Astrocyte (in vitro differentiated cells and primary cell): Measurements from ENCODE around the gene UTP14A. TPM values are rescaled to one million over a fixed set of nuclear protein-coding genes. Genes with fewer than 3 reads are reported as not detected.

Source experiments
- DNase-seq: peaks from one replicate; pipeline ENCODE4 v3.0.0-alpha.2; 2010; ENCODE audit warnings: low read depth
- FAIRE-seq: peaks from 2 replicates; lab custom pipeline; 2011; peaks lifted over from hg19 to GRCh38; lab: Jason Lieb, UNC
- H2AFZ ChIP-seq: 2 replicates; pipeline ENCODE4 v1.6.0; 2012; ENCODE audit warnings: low read depth, low read length, inconsistent platforms
- H3K27ac ChIP-seq: 2 replicates; pipeline ENCODE4 v1.5.1; 2011; ENCODE audit warnings: low read depth, low read length, inconsistent platforms
- H3K27me3 ChIP-seq: 2 replicates; pipeline ENCODE4 v1.6.0; 2011; ENCODE audit warnings: low read length, inconsistent platforms; ENCODE audit not compliant: insufficient read depth
- H3K36me3 ChIP-seq: 2 replicates; pipeline ENCODE4 v1.5.1; 2011; ENCODE audit warnings: low read length, inconsistent platforms; ENCODE audit not compliant: insufficient read depth
- H3K4me1 ChIP-seq: 2 replicates; pipeline ENCODE4 v1.5.1; 2011; ENCODE audit warnings: low read length, inconsistent platforms; ENCODE audit not compliant: insufficient read depth
- H3K4me2 ChIP-seq: 2 replicates; pipeline ENCODE4 v1.6.0; 2012; ENCODE audit warnings: low read length, inconsistent platforms
- H3K4me3 ChIP-seq: 2 replicates; pipeline ENCODE4 v1.5.1; 2011; ENCODE audit warnings: low read depth, mild to moderate bottlenecking, low read length, inconsistent platforms; ENCODE audit not compliant: insufficient read depth
- H3K79me2 ChIP-seq: 2 replicates; pipeline ENCODE4 v1.6.0; 2012; ENCODE audit warnings: mild to moderate bottlenecking, low read length, inconsistent platforms; ENCODE audit not compliant: insufficient read depth
- H3K9ac ChIP-seq: 2 replicates; pipeline ENCODE4 v1.6.0; 2012; ENCODE audit warnings: mild to moderate bottlenecking, low read length, inconsistent platforms
- H3K9me3 ChIP-seq: 2 replicates; pipeline ENCODE4 v1.5.1; 2012; ENCODE audit warnings: low read depth, mild to moderate bottlenecking, low read length, inconsistent platforms; ENCODE audit not compliant: insufficient read depth
- H4K20me1 ChIP-seq: 2 replicates; pipeline ENCODE4 v1.6.0; 2012; ENCODE audit warnings: low read length, inconsistent platforms; ENCODE audit not compliant: insufficient read depth
- H3K27ac Mint-ChIP-seq: one replicate; pipeline ENCODE4 v1.8.0; 2021; ENCODE audit warnings: mild to moderate bottlenecking, mixed read lengths; ENCODE audit not compliant: unreplicated experiment
- H3K27me3 Mint-ChIP-seq: one replicate; pipeline ENCODE4 v1.8.0; 2021; ENCODE audit warnings: low read depth, mixed read lengths; ENCODE audit not compliant: unreplicated experiment
- H3K36me3 Mint-ChIP-seq: one replicate; pipeline ENCODE4 v1.8.0; 2021; ENCODE audit warnings: low read depth, mixed read lengths; ENCODE audit not compliant: unreplicated experiment
- H3K4me1 Mint-ChIP-seq: one replicate; pipeline ENCODE4 v1.8.0; 2021; ENCODE audit warnings: low read depth, mixed read lengths; ENCODE audit not compliant: unreplicated experiment
- H3K4me3 Mint-ChIP-seq: one replicate; pipeline ENCODE4 v1.8.0; 2021; ENCODE audit warnings: mild to moderate bottlenecking, moderate library complexity, mixed read lengths; ENCODE audit not compliant: unreplicated experiment
- H3K9me3 Mint-ChIP-seq: one replicate; pipeline ENCODE4 v1.8.0; 2021; ENCODE audit warnings: mild to moderate bottlenecking, mixed read lengths; ENCODE audit not compliant: unreplicated experiment
- CTCF ChIP-seq: IDR thresholded peaks from 2 replicates; pipeline ENCODE4 v1.5.1; 2011; ENCODE audit warnings: low read depth, mild to moderate bottlenecking, inconsistent platforms, low read length, moderate library complexity; ENCODE audit not compliant: insufficient read depth
- EZH2 ChIP-seq: IDR thresholded peaks from 2 replicates; pipeline ENCODE4 v1.6.1; 2012; ENCODE audit warnings: mild to moderate bottlenecking, low read length, inconsistent platforms; ENCODE audit not compliant: insufficient read depth
- total RNA-seq: library from RNA; stranded (reverse); gene quantifications from 2 replicates; pipeline ENCODE4 v1.2.1, GENCODE V29; 2021

The UTP14A gene
- total RNA-seq, 1 donor from 2014 or later = 22.2 TPM

DNA sequence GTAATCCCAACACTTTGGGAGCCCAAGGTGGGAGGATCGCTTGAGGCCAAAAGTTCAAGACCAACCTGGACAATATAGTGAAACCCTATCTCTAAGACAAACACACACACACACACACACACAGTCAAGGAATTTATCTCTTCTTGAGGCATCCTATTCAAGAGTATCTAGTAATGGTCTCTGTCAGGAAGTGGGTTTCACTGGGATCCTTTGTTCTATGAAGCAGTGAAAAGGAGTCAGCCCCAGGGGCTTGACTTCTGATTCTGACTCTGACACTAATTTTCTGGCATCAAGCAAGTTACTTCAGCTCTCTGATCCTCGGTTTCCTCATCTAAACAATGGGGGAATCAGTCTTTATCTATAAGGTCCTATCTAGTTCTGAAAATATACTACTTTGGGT, 34.8 kb downstream of the UTP14A start:
- Histone ChIP-seq H3K27ac (no peak overlapping the region), H3K4me2 (no peak overlapping the region), H3K79me2 (no peaks in the 10 kb centered on the region), H3K27me3 (peaks cover 14% of the 10 kb centered on the region), H3K9ac (no peak overlapping the region), H4K20me1 (no peaks in the 10 kb centered on the region), H3K36me3 (no peaks in the 10 kb centered on the region), H3K4me3 (no peak overlapping the region), H3K4me1 (no peaks in the 10 kb centered on the region), H3K9me3 (no peaks in the 10 kb centered on the region), H2AFZ (no peak overlapping the region)
- DNase-seq (no peak), FAIRE-seq (no peak)
- H3K27ac Mint-ChIP-seq = no peak overlapping the region
- H3K4me3 Mint-ChIP-seq = no peak overlapping the region
- H3K4me1 Mint-ChIP-seq = peaks cover 3% of the 10 kb centered on the region
- no peaks in the 10 kb centered on the region for H3K9me3 Mint-ChIP-seq
- no peaks in the 10 kb centered on the region for H3K36me3 Mint-ChIP-seq
- TF ChIP-seq EZH2 (no peak), CTCF (no peak)
- H3K27me3 Mint-ChIP-seq = peaks cover 23% of the 10 kb centered on the region

DNA sequence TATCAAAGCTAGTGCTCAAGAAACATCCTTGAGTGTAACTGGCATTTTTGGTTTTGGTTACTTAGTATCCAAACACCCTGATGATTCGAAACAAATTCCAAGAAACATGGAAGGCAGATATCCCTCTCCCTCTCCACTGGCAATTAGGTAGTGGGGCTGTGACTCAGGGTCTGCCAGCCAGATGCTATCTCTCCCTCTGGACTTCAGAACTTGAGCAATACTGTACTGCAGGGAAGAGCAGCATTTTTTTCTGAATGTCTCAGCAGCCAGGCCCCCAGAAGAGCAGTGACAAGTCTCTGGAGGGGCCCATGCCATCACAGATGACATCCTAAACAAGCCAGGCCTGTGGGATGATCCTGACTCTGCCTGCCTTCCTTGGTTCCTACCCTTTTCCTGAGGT, 39.2 kb downstream of the UTP14A start:
- Histone ChIP-seq H3K4me2 (no peak overlapping the region), H3K27ac (no peak overlapping the region), H3K79me2 (no peaks in the 10 kb centered on the region), H3K9me3 (no peaks in the 10 kb centered on the region), H4K20me1 (no peaks in the 10 kb centered on the region), H3K36me3 (no peaks in the 10 kb centered on the region), H3K9ac (no peak overlapping the region), H3K27me3 (peaks cover 2% of the 10 kb centered on the region), H2AFZ (no peak overlapping the region), H3K4me1 (no peaks in the 10 kb centered on the region), H3K4me3 (no peak overlapping the region)
- no peaks in the 10 kb centered on the region for H3K36me3 Mint-ChIP-seq
- H3K4me1 Mint-ChIP-seq = no peaks in the 10 kb centered on the region
- DNase-seq (no peak), FAIRE-seq (no peak)
- TF ChIP-seq EZH2 (no peak), CTCF (no peak)
- H3K27ac Mint-ChIP-seq = no peak overlapping the region
- H3K9me3 Mint-ChIP-seq = no peaks in the 10 kb centered on the region
- H3K27me3 Mint-ChIP-seq = peaks cover 11% of the 10 kb centered on the region
- H3K4me3 Mint-ChIP-seq = no peak overlapping the region

- no peak for DNase-seq
- no peaks in the 10 kb centered on the region for H3K27me3 ChIP-seq
- H4K20me1 ChIP-seq = no peaks in the 10 kb centered on the region
- Mint-ChIP-seq H3K27me3 (peaks cover 41% of the 10 kb centered on the region), H3K9me3 (no peaks in the 10 kb centered on the region), H3K36me3 (no peaks in the 10 kb centered on the region), H3K4me1 (no peaks in the 10 kb centered on the region), H3K27ac (no peak overlapping the region), H3K4me3 (no peak overlapping the region)
- no peaks in the 10 kb centered on the region for H3K36me3 ChIP-seq
- H3K4me2 ChIP-seq = peak overlapping the region; percentile 82
- no peak overlapping the region for H3K9ac ChIP-seq
- no peaks in the 10 kb centered on the region for H3K79me2 ChIP-seq
- FAIRE-seq = no peak
- H2AFZ ChIP-seq = no peak overlapping the region
- no peaks in the 10 kb centered on the region for H3K9me3 ChIP-seq
- no peaks in the 10 kb centered on the region for H3K4me1 ChIP-seq
- no peak overlapping the region for H3K27ac ChIP-seq
- TF ChIP-seq EZH2 (no peak), CTCF (no peak)
- H3K4me3 ChIP-seq = no peak overlapping the region
These were observed 47.3 kb downstream of the UTP14A start for GRCh38 chrX:129953334-129953648.
